Measurements from ENCODE around the gene GDI2. TPM values are rescaled to one million over a fixed set of nuclear protein-coding genes. Genes with fewer than 3 reads are reported as not detected.

Gene GDI2
- total RNA-seq, 3 donors from 2014 or later: 185 to 239 (median 211) TPM

DNA sequence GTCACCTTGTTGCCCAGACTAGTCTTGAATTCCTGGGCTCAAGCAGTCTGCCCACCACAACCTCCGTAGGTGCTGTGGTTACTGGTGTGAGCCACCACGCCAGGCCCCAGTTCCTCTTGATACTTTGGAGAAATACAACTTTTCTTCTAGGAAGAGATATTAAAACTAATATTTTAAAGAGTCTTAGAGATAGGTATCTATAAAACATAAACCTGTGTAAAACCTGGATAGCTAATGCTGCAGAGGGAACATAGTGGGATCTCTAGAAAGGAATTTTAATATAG is 4.8 kb upstream of the GDI2 start:
- Histone ChIP-seq H3K4me1 (ENCODE audit: low read depth) (peaks cover 11% of the 10 kb centered on the region), H3K9me3 (no peaks in the 10 kb centered on the region), H3K36me3 (ENCODE audit: low read depth) (no peaks in the 10 kb centered on the region), H3K4me3 (no peak overlapping the region)
- TF ChIP-seq, protein P1, sequence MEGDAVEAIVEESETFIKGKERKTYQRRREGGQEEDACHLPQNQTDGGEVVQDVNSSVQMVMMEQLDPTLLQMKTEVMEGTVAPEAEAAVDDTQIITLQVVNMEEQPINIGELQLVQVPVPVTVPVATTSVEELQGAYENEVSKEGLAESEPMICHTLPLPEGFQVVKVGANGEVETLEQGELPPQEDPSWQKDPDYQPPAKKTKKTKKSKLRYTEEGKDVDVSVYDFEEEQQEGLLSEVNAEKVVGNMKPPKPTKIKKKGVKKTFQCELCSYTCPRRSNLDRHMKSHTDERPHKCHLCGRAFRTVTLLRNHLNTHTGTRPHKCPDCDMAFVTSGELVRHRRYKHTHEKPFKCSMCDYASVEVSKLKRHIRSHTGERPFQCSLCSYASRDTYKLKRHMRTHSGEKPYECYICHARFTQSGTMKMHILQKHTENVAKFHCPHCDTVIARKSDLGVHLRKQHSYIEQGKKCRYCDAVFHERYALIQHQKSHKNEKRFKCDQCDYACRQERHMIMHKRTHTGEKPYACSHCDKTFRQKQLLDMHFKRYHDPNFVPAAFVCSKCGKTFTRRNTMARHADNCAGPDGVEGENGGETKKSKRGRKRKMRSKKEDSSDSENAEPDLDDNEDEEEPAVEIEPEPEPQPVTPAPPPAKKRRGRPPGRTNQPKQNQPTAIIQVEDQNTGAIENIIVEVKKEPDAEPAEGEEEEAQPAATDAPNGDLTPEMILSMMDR (IDR thresholded peaks at IDR 0.05): no peak
- no peak for ATAC-seq
- no peak for DNase-seq
- intact Hi-C loops (cut with DNase I, micrococcal nuclease): loop anchor here in 1 of 2 donors (10.0 kb wide), 1 partner anchor 57 kb away; no protein-coding TSS in a partner anchor

DNA sequence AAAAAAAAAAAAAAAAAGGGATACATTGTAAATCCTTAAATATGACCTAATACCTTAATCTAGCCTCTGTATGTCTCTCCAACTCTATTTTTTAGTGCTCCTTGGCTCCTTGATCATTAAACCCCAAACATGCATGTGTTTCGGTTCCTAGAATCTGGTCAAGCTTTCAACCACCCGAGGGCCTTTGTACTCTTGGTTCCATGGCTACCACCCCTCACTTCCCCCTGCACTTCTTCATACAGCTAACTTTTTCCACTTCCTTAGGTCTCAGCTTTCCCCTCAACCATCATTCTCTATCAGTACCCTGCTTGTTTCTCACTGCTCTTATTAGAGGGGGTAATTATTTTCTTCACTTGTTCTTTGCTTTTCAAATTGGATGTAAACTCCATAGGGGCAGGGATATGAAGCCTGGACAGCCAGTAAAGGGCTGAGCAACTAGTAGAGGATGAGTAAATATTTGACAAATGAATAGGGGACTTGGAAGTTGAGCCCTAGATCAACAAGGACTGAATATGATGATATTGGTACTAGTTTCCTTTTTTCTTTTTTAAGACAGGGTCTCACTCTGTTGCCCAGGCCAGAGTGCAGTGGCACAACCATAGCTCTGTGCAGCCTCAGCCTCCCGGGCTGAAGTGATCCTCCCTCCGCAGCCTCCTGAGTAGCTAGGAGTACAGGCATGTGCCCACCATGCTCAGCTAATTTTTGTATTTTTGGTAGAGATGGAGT is 4.3 kb upstream of the GDI2 start:
- no peaks in the 10 kb centered on the region for H3K36me3 ChIP-seq (ENCODE audit: low read depth)
- ATAC-seq: no peak
- intact Hi-C loops (cut with DNase I, micrococcal nuclease): loop anchor here in 1 of 2 donors (10.0 kb wide), 1 partner anchor 57 kb away; no protein-coding TSS in a partner anchor
- DNase-seq: no peak
- TF ChIP-seq, protein P1 (IDR thresholded peaks at IDR 0.05): no peak
- H3K9me3 ChIP-seq: no peaks in the 10 kb centered on the region
- peaks cover 11% of the 10 kb centered on the region for H3K4me1 ChIP-seq (ENCODE audit: low read depth)
- H3K4me3 ChIP-seq: no peak overlapping the region

DNA sequence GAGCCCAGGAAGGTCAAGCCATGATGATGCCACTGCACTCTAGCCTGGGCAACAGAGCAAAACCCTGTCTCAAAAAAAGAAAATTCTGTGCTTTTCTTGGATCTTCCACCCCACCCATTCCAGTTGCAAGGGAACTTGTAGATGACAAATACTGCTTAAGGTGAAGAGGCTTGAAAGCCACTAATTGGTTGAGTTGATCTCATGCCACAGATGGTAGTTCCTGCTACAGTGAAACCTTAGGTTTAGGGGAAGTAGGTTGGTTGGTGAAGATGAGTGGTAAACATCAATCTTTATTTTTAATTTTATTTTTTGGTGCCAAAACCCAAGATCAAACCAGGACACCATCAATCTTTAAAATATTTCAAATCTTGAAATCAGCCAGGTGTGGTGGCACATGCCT is 2.9 kb upstream of the GDI2 start:
- DNase-seq (no peak), ATAC-seq (no peak)
- Histone ChIP-seq H3K4me3 (no peak overlapping the region), H3K4me1 (ENCODE audit: low read depth) (peaks cover 16% of the 10 kb centered on the region), H3K36me3 (ENCODE audit: low read depth) (no peaks in the 10 kb centered on the region), H3K9me3 (no peaks in the 10 kb centered on the region)
- TF ChIP-seq, protein P1 (IDR thresholded peaks at IDR 0.05): no peak
- intact Hi-C loops (cut with DNase I, micrococcal nuclease): loop anchor here in 1 of 2 donors (10.0 kb wide), 1 partner anchor 59 kb away; no protein-coding TSS in a partner anchor

DNA sequence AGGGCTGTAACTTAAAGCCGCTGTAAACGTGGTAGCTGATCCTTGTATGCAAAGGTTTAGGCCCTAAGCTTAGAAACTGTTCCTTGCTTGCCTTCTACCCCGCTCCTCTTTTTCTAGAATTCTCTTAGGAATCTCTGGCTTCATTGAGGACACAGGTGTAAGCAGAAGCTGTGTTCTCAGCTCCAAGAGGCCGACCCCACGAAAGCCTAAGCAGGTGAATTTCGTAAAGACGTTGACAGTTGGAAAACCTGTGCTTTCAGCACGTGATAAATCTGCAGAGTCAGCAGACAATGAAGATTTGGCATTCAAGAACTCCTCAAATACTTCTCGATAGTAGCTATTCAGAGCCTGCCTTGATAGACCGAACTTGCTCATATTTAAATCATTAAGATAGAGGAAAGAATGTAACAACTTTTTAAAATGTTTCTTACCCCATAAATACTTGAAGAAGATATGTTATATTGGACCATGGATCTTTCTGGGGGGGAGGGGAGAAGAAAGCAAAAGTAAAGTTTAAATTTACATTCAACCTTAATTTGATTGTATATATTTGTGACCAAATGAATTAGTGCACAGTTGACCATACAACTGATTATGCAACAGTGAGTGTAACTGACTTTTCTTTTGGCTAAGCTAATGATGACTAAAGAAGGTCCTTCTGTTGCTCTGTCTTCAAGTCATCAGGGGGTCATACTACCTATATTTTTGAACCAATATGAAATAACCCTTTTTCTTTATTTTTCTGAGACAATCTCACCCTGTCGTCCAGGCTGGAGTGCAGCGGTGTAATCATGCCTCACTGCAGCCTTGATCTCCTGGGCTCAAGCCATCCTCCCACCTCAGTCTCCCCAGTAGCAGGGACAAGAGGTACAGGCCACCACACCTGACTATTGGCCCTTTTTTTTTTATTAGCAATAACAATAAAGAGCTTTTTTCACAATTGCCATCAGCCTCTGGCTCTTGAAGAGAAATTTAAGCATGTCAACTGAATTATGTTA is 1.2 kb upstream of the GDI2 start:
- DNase-seq: no peak
- peaks cover 33% of the 10 kb centered on the region for H3K4me1 ChIP-seq (ENCODE audit: low read depth)
- ATAC-seq: no peak
- H3K36me3 ChIP-seq (ENCODE audit: low read depth): no peaks in the 10 kb centered on the region
- H3K4me3 ChIP-seq: peak overlapping the region; percentile 93
- intact Hi-C loops (cut with DNase I, micrococcal nuclease): loop anchor here in 1 of 2 donors (10.0 kb wide), 1 partner anchor 60 kb away; no protein-coding TSS in a partner anchor
- TF ChIP-seq, protein P1 (IDR thresholded peaks at IDR 0.05): no peak
- H3K9me3 ChIP-seq: no peaks in the 10 kb centered on the region

DNA sequence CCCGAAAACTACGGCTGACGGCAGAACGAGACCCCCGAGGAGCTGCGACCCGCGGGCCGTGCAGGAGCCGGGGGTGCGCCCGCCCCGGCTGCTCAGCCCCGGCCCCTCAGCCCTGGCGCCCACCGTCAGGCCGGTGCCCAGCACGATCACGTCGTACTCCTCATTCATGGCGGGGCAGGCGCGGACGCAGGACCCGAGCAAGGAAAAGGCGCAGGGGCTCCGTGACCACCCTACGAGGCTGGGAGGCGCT is 218 bp downstream of the GDI2 start:
- peak overlapping the region; percentile 93 for H3K4me3 ChIP-seq
- ATAC-seq (peak; percentile 29), DNase-seq (no peak)
- H3K9me3 ChIP-seq: no peaks in the 10 kb centered on the region
- H3K36me3 ChIP-seq (ENCODE audit: low read depth): no peaks in the 10 kb centered on the region
- TF ChIP-seq, protein P1 (IDR thresholded peaks at IDR 0.05): no peak
- intact Hi-C loops (cut with DNase I, micrococcal nuclease): loop anchor here in 1 of 2 donors (10.0 kb wide), 1 partner anchor 62 kb away; no protein-coding TSS in a partner anchor
- peaks cover 38% of the 10 kb centered on the region for H3K4me1 ChIP-seq (ENCODE audit: low read depth)

All from mucosa of descending colon (tissue), 3 donors.